GM23338 (cell line): ENCODE measurements around the gene TNFAIP3. TPM values are rescaled to one million over a fixed set of nuclear protein-coding genes. Genes with fewer than 3 reads are reported as not detected.

Experiments used
- ATAC-seq: fragments of 200-7000 bp; cut with Tn5 transposase; 3 replicates; pipeline ENCODE4 v1.9.1; 2020
- DNase-seq: peaks from one replicate; pipeline ENCODE4 v3.0.0-alpha.2; 2015; ENCODE audit warnings: low spot score
- H2AFZ ChIP-seq: fragments of 200-600 bp; sonication (generic); 2 replicates; pipeline ENCODE4 v1.8.0; 2016; ENCODE audit warnings: antibody characterized with exemption, mild to moderate bottlenecking, moderate library complexity
- H3F3A ChIP-seq: fragments of 200-600 bp; sonication (generic); replicated peaks from 2 replicates; pipeline ENCODE4 v1.8.0; 2017; ENCODE audit warnings: antibody characterized with exemption, mixed run types, low read depth
- H3K27ac ChIP-seq: fragments of 200-600 bp; sonication (generic); 2 replicates; pipeline ENCODE4 v1.6.1; 2016; ENCODE audit warnings: low read depth
- H3K27me3 ChIP-seq: fragments of 200-600 bp; sonication (generic); 2 replicates; pipeline ENCODE4 v1.8.0; 2016; ENCODE audit warnings: mild to moderate bottlenecking, mixed run types, moderate library complexity; ENCODE audit not compliant: insufficient read depth
- H3K36me3 ChIP-seq: fragments of 200-600 bp; sonication (generic); 2 replicates; pipeline ENCODE4 v1.8.0; 2016; ENCODE audit warnings: mild to moderate bottlenecking; ENCODE audit not compliant: insufficient read depth
- H3K4me1 ChIP-seq: fragments of 200-600 bp; sonication (generic); 2 replicates; pipeline ENCODE4 v1.8.0; 2016; ENCODE audit warnings: mild to moderate bottlenecking, moderate library complexity; ENCODE audit not compliant: insufficient read depth
- H3K4me2 ChIP-seq: fragments of 200-600 bp; sonication (generic); 2 replicates; pipeline ENCODE4 v1.7.1; 2017; ENCODE audit warnings: mixed run types
- H3K4me3 ChIP-seq: fragments of 200-600 bp; sonication (generic); 2 replicates; pipeline ENCODE4 v1.6.1; 2016; ENCODE audit warnings: mixed run types
- H3K79me2 ChIP-seq: fragments of 200-600 bp; sonication (generic); replicated peaks from 2 replicates; pipeline ENCODE4 v1.8.0; 2017; ENCODE audit warnings: mild to moderate bottlenecking; ENCODE audit not compliant: insufficient read depth
- H3K9me2 ChIP-seq: fragments of 200-600 bp; sonication (generic); 2 replicates; pipeline ENCODE4 v1.8.0; 2017; ENCODE audit not compliant: insufficient read depth
- H4K20me1 ChIP-seq: fragments of 200-600 bp; sonication (generic); replicated peaks from 2 replicates; pipeline ENCODE4 v1.8.0; 2017; ENCODE audit warnings: mild to moderate bottlenecking; ENCODE audit not compliant: insufficient read depth
- H3K27ac Mint-ChIP-seq: 2 replicates; pipeline ENCODE4 v1.8.0; 2020; ENCODE audit warnings: inconsistent platforms, mild to moderate bottlenecking, moderate library complexity, mixed read lengths
- H3K27me3 Mint-ChIP-seq: 3 replicates; pipeline ENCODE4 v1.8.0; 2022; ENCODE audit warnings: low read depth, mild to moderate bottlenecking, moderate library complexity, mixed read lengths, inconsistent platforms; ENCODE audit not compliant: insufficient read depth, poor library complexity
- H3K36me3 Mint-ChIP-seq: 3 replicates; pipeline ENCODE4 v1.8.0; 2021; ENCODE audit warnings: low read depth, mild to moderate bottlenecking, inconsistent platforms, moderate library complexity, mixed read lengths
- H3K4me1 Mint-ChIP-seq: 3 replicates; pipeline ENCODE4 v1.8.0; 2020; ENCODE audit warnings: mild to moderate bottlenecking, inconsistent platforms, mixed read lengths
- H3K4me3 Mint-ChIP-seq: 3 replicates; pipeline ENCODE4 v1.8.0; 2021; ENCODE audit warnings: moderate library complexity, mild to moderate bottlenecking, inconsistent platforms, mixed read lengths
- H3K9me3 Mint-ChIP-seq: 3 replicates; pipeline ENCODE4 v1.8.0; 2020; ENCODE audit warnings: moderate library complexity, mild to moderate bottlenecking, inconsistent platforms, mixed read lengths
- CREB1 ChIP-seq: fragments of 250-450 bp; sonication (Bioruptor Pico); IDR thresholded peaks from 2 replicates; pipeline ENCODE4 v1.5.0; 2020; ENCODE audit warnings: low read depth, mild to moderate bottlenecking, moderate library complexity
- CTCF ChIP-seq, 2 experiments: fragments of 200-600 bp in 1 of 2; sonication (generic) in 1 of 2; conservative IDR thresholded peaks; 2 replicates each; pipeline versions ENCODE4 v1.5.1 to v1.6.1; 2016 to 2017; ENCODE audit warnings: antibody characterized with exemption in 2 of 2, low read depth in 2 of 2, mild to moderate bottlenecking in 2 of 2, moderate library complexity in 1 of 2
- EZH2 ChIP-seq: fragments of 200-600 bp; sonication (generic); IDR thresholded peaks from one replicate; pipeline ENCODE4 v1.8.0; 2017; ENCODE audit warnings: antibody characterized with exemption, mild to moderate bottlenecking, low read depth; ENCODE audit not compliant: unreplicated experiment
- EZH2phosphoT487 ChIP-seq: fragments of 200-600 bp; sonication (generic); IDR thresholded peaks from one replicate; pipeline ENCODE4 v1.8.1; 2018; ENCODE audit warnings: antibody characterized with exemption; ENCODE audit not compliant: unreplicated experiment
- JUNB ChIP-seq: IDR thresholded peaks from one replicate; pipeline ENCODE4 v1.6.1; 2016; ENCODE audit warnings: antibody characterized with exemption; ENCODE audit not compliant: unreplicated experiment
- NANOG ChIP-seq: IDR thresholded peaks from 2 replicates; pipeline ENCODE4 v1.6.1; 2016; ENCODE audit warnings: antibody characterized with exemption, borderline replicate concordance
- POLR2AphosphoS5 ChIP-seq: IDR thresholded peaks from 2 replicates; pipeline ENCODE4 v1.6.1; 2016; ENCODE audit warnings: antibody characterized with exemption, low read depth
- STAT1 ChIP-seq: IDR thresholded peaks from one replicate; pipeline ENCODE4 v1.6.1; 2016; ENCODE audit warnings: antibody characterized with exemption; ENCODE audit not compliant: unreplicated experiment
- polyA plus RNA-seq: library from polyadenylated mRNA; unstranded; fragments of >200 nt; fragmentation: Nextera tagmentation; extraction: Ambion mirVana; gene quantifications from 2 replicates; pipeline ENCODE4 v1.2.1, GENCODE V29; 2016
- total RNA-seq: library from RNA; depleted of rRNA; stranded (reverse); fragments of >200 nt; shearing (Covaris generic); gene quantifications from 2 replicates; pipeline ENCODE4 v1.2.3, GENCODE V29; 2014

Gene TNFAIP3
- total and polyA plus RNA-seq, 2 experiments from 2014 or later: 2.1 to 2.3 TPM

GRCh38 chr6:137850816-137851602, 16.1 kb upstream of the TNFAIP3 start:
- ATAC-seq (no peak), DNase-seq (no peak)
- Histone ChIP-seq H2AFZ (no peak overlapping the region), H3K4me1 (no peaks in the 10 kb centered on the region; the same call in 1 of the 2 replicates), H3K79me2 (no peaks in the 10 kb centered on the region), H3K27ac (no peak overlapping the region), H3K9me2 (peaks cover 7% of the 10 kb centered on the region; the same call in 1 of the 2 replicates), H3K36me3 (no peaks in the 10 kb centered on the region), H3K4me2 (no peak overlapping the region), H4K20me1 (no peaks in the 10 kb centered on the region), H3K4me3 (no peak overlapping the region), H3F3A (no peaks in the 10 kb centered on the region), H3K27me3 (no peaks in the 10 kb centered on the region)
- TF ChIP-seq JUNB (no peak), CTCF (conservative IDR thresholded peaks at IDR 0.05; ENCODE audit: low read depth in 2 of 2) (no peak)
- Mint-ChIP-seq H3K36me3 (no peaks in the 10 kb centered on the region), H3K4me3 (no peak overlapping the region), H3K27ac (no peak overlapping the region), H3K27me3 (peaks cover 4% of the 10 kb centered on the region), H3K4me1 (no peaks in the 10 kb centered on the region), H3K9me3 (no peaks in the 10 kb centered on the region)

GRCh38 chr6:137851669-137852068, 15.4 kb upstream of the TNFAIP3 start:
- Histone ChIP-seq H3K4me1 (no peaks in the 10 kb centered on the region; the same call in 1 of the 2 replicates), H3K79me2 (no peaks in the 10 kb centered on the region), H4K20me1 (no peaks in the 10 kb centered on the region), H3K4me3 (no peak overlapping the region), H3K27ac (no peak overlapping the region), H3K9me2 (0 out of 2 replicates have a peak, but pooled peaks cover under 1% of the 10 kb centered on the region), H3F3A (no peaks in the 10 kb centered on the region), H3K27me3 (no peaks in the 10 kb centered on the region), H3K36me3 (no peaks in the 10 kb centered on the region), H3K4me2 (no peak overlapping the region), H2AFZ (no peak overlapping the region)
- no peak for ATAC-seq
- DNase-seq: no peak
- Mint-ChIP-seq H3K4me3 (no peak overlapping the region), H3K27me3 (peaks cover 4% of the 10 kb centered on the region), H3K9me3 (no peaks in the 10 kb centered on the region), H3K27ac (no peak overlapping the region), H3K4me1 (no peaks in the 10 kb centered on the region), H3K36me3 (no peaks in the 10 kb centered on the region)
- TF ChIP-seq NANOG: no peak
- no peak for TF ChIP-seq EZH2phosphoT487
- no peak for TF ChIP-seq EZH2
- TF ChIP-seq STAT1: no peak
- no peak for TF ChIP-seq POLR2AphosphoS5
- no peak for TF ChIP-seq CREB1

GRCh38 chr6:137852346-137852745, 14.7 kb upstream of the TNFAIP3 start:
- H3K79me2 ChIP-seq: no peaks in the 10 kb centered on the region
- no peak overlapping the region for H2AFZ ChIP-seq
- H3K9me2 ChIP-seq: no peaks in the 10 kb centered on the region
- peaks cover 4% of the 10 kb centered on the region for H3K27me3 Mint-ChIP-seq
- H3K27ac Mint-ChIP-seq: no peak overlapping the region
- H3K36me3 Mint-ChIP-seq: no peaks in the 10 kb centered on the region
- no peaks in the 10 kb centered on the region for H3K36me3 ChIP-seq
- no peak overlapping the region for H3K4me2 ChIP-seq
- no peak for DNase-seq
- no peaks in the 10 kb centered on the region for H4K20me1 ChIP-seq
- H3K4me1 ChIP-seq: no peaks in the 10 kb centered on the region; the same call in 1 of the 2 replicates
- H3K4me3 Mint-ChIP-seq: no peak overlapping the region
- no peak overlapping the region for H3K4me3 ChIP-seq
- no peaks in the 10 kb centered on the region for H3K27me3 ChIP-seq
- no peaks in the 10 kb centered on the region for H3F3A ChIP-seq
- no peak for ATAC-seq
- H3K4me1 Mint-ChIP-seq: no peaks in the 10 kb centered on the region
- no peak overlapping the region for H3K27ac ChIP-seq
- H3K9me3 Mint-ChIP-seq: no peaks in the 10 kb centered on the region
- TF ChIP-seq STAT1 (no peak), CTCF (conservative IDR thresholded peaks at IDR 0.05; ENCODE audit: low read depth in 2 of 2) (no peak)
